Skeletal muscle satellite cell (primary cell): ENCODE measurements around the gene DNAH2.

Experiments
- H3K27me3 ChIP-seq: 2 replicates; pipeline ENCODE4 v1.7.0; 2013; ENCODE audit warnings: low read length; ENCODE audit not compliant: control insufficient read depth, insufficient read depth
- H3K36me3 ChIP-seq: 2 replicates; pipeline ENCODE4 v1.7.0; 2013; ENCODE audit warnings: mild to moderate bottlenecking, control low read depth, low read length; ENCODE audit not compliant: insufficient read depth
- H3K4me1 ChIP-seq: 2 replicates; pipeline ENCODE4 v1.7.0; 2013; ENCODE audit warnings: low read length; ENCODE audit not compliant: control insufficient read depth, insufficient read depth
- H3K4me2 ChIP-seq: 2 replicates; pipeline ENCODE4 v1.7.0; 2013; ENCODE audit warnings: mild to moderate bottlenecking, low read length
- H3K4me3 ChIP-seq: 2 replicates; pipeline ENCODE4 v1.7.0; 2013; ENCODE audit warnings: low read length
- H3K9ac ChIP-seq: 2 replicates; pipeline ENCODE4 v1.7.0; 2013; ENCODE audit warnings: mild to moderate bottlenecking, low read depth, low read length, moderate library complexity
- H3K9me3 ChIP-seq: replicated peaks from 2 replicates; pipeline ENCODE4 v1.7.0; 2013; ENCODE audit warnings: mild to moderate bottlenecking, control low read depth, low read length

The DNAH2 gene

GRCh38 chr17:7816926-7817642 is 99.5 kb downstream of the DNAH2 start:
- Histone ChIP-seq H3K27me3 (peaks cover 52% of the 10 kb centered on the region), H3K9ac (no peak overlapping the region), H3K4me3 (no peak overlapping the region), H3K36me3 (no peaks in the 10 kb centered on the region), H3K9me3 (no peaks in the 10 kb centered on the region), H3K4me2 (no peak overlapping the region), H3K4me1 (no peaks in the 10 kb centered on the region)

GRCh38 chr17:7817643-7817964 is 100.1 kb downstream of the DNAH2 start:
- Histone ChIP-seq H3K4me2 (no peak overlapping the region), H3K9me3 (no peaks in the 10 kb centered on the region), H3K36me3 (no peaks in the 10 kb centered on the region), H3K4me1 (no peaks in the 10 kb centered on the region), H3K27me3 (peaks cover 52% of the 10 kb centered on the region), H3K4me3 (no peak overlapping the region), H3K9ac (no peak overlapping the region)

GRCh38 chr17:7818026-7818425 is 100.5 kb downstream of the DNAH2 start:
- peaks cover 52% of the 10 kb centered on the region for H3K27me3 ChIP-seq
- H3K4me2 ChIP-seq = no peak overlapping the region
- H3K4me1 ChIP-seq = no peaks in the 10 kb centered on the region
- H3K9me3 ChIP-seq = no peaks in the 10 kb centered on the region
- no peaks in the 10 kb centered on the region for H3K36me3 ChIP-seq
- no peak overlapping the region for H3K4me3 ChIP-seq
- H3K9ac ChIP-seq = no peak overlapping the region

- Histone ChIP-seq H3K9me3 (no peaks in the 10 kb centered on the region), H3K9ac (no peak overlapping the region), H3K27me3 (peaks cover 52% of the 10 kb centered on the region), H3K4me1 (no peaks in the 10 kb centered on the region), H3K4me2 (no peak overlapping the region), H3K36me3 (no peaks in the 10 kb centered on the region), H3K4me3 (no peak overlapping the region)
Observed at GRCh38 chr17:7818746-7819645, 101.5 kb downstream of the DNAH2 start.

DNA sequence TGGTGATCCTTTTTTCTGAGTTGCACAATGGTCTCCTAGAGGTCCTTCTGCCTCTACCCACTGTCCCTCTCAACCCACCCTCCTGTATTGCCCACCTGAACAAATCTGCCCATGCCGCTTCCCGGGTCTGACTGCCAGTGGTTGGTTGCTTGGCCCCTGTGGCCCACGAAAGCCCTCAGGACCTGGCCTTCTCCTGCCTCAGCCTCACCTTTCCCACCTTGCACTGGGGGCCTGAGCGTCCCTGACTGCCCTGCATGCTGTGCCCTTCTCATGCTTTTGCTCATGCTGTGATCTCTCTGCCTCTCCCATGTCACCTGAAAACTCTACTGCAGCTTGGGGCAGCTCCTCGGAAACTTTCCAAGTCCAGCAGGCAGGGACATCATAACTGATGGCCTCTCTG is 102.7 kb downstream of the DNAH2 start:
- Histone ChIP-seq H3K9ac (no peak overlapping the region), H3K4me1 (peaks cover 4% of the 10 kb centered on the region), H3K4me3 (no peak overlapping the region), H3K9me3 (no peaks in the 10 kb centered on the region), H3K36me3 (no peaks in the 10 kb centered on the region), H3K27me3 (peaks cover 56% of the 10 kb centered on the region), H3K4me2 (no peak overlapping the region)

GRCh38 chr17:7822126-7822525 is 104.6 kb downstream of the DNAH2 start:
- Histone ChIP-seq H3K4me3 (no peak overlapping the region), H3K4me1 (peaks cover 10% of the 10 kb centered on the region), H3K4me2 (no peak overlapping the region), H3K36me3 (no peaks in the 10 kb centered on the region), H3K27me3 (peaks cover 44% of the 10 kb centered on the region), H3K9me3 (no peaks in the 10 kb centered on the region), H3K9ac (no peak overlapping the region)

- no peak overlapping the region for H3K9ac ChIP-seq
Observed at GRCh38 chr17:7823581-7824001, 106.0 kb downstream of the DNAH2 start.

GRCh38 chr17:7824021-7824924 is 106.7 kb downstream of the DNAH2 start:
- Histone ChIP-seq H3K9ac (no peak overlapping the region), H3K4me3 (no peak overlapping the region), H3K36me3 (no peaks in the 10 kb centered on the region), H3K4me1 (peaks cover 10% of the 10 kb centered on the region), H3K27me3 (peaks cover 30% of the 10 kb centered on the region), H3K4me2 (no peak overlapping the region), H3K9me3 (no peaks in the 10 kb centered on the region)

More at GRCh38 chr17:7823581-7824001, 106.0 kb downstream of the DNAH2 start:
- Histone ChIP-seq H3K9me3 (no peaks in the 10 kb centered on the region), H3K4me2 (no peak overlapping the region), H3K36me3 (no peaks in the 10 kb centered on the region), H3K4me1 (peaks cover 10% of the 10 kb centered on the region), H3K27me3 (peaks cover 36% of the 10 kb centered on the region), H3K4me3 (no peak overlapping the region)

GRCh38 chr17:7825206-7825990 is 107.9 kb downstream of the DNAH2 start:
- Histone ChIP-seq H3K9me3 (no peaks in the 10 kb centered on the region), H3K36me3 (no peaks in the 10 kb centered on the region), H3K4me1 (peaks cover 10% of the 10 kb centered on the region), H3K4me2 (no peak overlapping the region), H3K9ac (no peak overlapping the region), H3K4me3 (no peak overlapping the region), H3K27me3 (peaks cover 23% of the 10 kb centered on the region)

GRCh38 chr17:7830616-7831015 is 113.1 kb downstream of the DNAH2 start:
- no peak overlapping the region for H3K4me3 ChIP-seq

More at GRCh38 chr17:7830616-7831015, 113.1 kb downstream of the DNAH2 start:
- H3K9ac ChIP-seq = no peak overlapping the region
- peaks cover 9% of the 10 kb centered on the region for H3K4me1 ChIP-seq
- H3K4me2 ChIP-seq = no peak overlapping the region
- H3K9me3 ChIP-seq = no peaks in the 10 kb centered on the region
- H3K27me3 ChIP-seq = peaks cover 28% of the 10 kb centered on the region
- H3K36me3 ChIP-seq = no peaks in the 10 kb centered on the region
